Measurements from ENCODE around the gene COX7B2.

The COX7B2 gene

DNA sequence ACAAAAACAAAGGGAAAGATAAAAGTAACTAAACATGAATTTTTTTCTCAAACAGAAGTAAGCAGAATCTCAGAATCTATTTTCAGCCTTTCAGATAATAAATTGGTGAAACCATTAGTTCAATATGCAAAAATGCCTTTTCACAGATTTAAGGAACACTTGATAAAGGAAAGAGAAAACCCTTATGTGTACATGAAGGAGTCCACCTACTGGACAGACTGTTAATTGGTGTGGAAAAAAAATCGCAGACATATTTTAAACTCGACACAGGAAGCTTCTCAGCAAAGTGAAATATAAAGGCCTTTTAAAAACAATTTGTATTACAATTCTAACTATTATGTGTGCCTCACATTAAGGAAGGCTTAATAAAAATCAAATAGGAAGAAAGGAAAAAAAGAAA is 22.3 kb downstream of the COX7B2 start:
- peak in 1 of 2 experiments; percentile 16 for DNase-seq

DNA sequence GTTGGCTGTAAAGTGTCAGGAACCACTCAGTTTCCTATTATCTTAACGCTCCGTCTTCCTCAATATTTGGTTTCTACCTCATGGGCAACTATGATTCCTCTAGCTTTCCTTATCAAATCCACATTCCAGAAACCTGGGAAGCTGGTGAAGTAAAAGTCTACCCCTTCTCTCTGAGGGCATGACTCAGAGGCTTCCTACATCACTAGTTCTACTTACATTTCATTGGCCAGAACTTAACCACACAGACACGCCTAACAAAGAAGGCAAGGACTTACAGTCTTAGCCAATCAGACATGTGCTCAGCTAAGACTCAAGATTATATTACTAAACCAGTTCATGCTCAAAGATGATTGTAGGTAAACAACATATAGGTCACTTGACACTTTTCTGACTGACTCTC is 30.4 kb downstream of the COX7B2 start:
- no peak for DNase-seq

DNA sequence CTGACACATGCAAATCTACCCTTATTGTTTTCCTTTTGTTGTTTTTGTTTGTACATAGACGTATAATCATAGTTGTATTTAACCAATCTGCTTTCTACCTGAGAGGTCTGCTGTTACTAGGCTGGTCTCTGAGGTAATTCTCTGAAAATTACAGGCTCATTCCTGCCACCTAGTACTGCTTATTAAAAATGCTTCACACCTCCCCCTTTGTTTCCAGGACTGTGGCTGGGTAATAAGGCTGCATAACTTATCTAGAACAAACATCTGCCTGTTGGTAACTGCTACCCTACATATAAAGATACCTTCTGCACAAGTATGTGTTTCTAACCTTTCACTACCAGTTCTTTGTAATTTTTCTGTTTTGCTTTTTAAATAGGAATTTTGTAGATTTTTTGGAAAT is 34.2 kb downstream of the COX7B2 start:
- DNase-seq: peak; percentile 28 to 31

GRCh38 chr4:46870411-46870810 is 38.6 kb downstream of the COX7B2 start:
- no peak for DNase-seq

DNA sequence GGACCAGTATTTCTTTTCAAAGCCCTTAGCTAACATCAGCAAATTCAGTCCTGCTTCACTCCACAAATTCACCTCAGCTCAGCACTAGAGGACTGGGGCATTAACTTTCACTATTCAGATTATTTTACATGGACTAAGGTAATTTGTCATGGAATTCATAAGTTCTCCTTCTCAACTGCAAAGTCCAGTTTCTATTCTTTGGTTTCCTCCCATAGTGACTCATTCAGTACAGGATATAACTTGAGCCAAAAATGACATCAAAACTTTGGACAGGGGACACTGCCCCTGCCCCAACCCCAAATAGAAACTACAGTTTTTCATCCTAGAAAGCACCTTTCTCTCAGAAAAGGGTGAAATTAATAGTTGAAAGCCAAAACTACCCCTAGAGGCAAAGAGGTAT is 52.7 kb downstream of the COX7B2 start:
- no peak for DNase-seq

- DNase-seq: no peak
Measured at GRCh38 chr4:46852800-46853199, 56.2 kb downstream of the COX7B2 start.

GRCh38 chr4:46850026-46850425 is 59.0 kb downstream of the COX7B2 start:
- no peak for DNase-seq

DNA sequence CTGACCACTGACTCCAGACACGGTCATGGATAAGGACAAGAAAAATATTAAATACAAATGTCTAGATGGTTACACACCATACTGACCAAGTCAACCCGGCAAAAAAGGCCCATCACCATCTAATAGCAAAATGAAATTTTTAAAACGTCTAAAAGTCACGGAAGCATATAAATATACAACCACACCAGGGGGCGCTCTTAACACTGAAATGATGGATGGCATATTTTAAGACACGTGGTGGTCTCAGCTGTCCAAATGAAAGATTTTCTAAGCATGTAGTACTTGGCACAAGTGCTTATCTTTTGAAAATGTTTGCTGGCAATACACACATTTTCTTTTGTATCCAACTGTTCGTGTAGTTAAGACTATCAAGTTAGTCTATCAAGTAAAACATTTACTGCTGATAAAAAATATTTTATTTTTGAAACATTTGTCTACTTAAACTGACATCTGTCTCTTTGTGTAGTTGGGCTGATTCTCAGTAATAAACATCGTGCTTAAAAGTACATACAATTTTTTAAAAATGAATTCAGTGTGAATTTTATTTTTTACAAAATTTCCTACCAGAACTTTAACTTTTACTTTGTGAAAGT is 64.6 kb downstream of the COX7B2 start:
- DNase-seq: peak; percentile 26 to 81

DNA sequence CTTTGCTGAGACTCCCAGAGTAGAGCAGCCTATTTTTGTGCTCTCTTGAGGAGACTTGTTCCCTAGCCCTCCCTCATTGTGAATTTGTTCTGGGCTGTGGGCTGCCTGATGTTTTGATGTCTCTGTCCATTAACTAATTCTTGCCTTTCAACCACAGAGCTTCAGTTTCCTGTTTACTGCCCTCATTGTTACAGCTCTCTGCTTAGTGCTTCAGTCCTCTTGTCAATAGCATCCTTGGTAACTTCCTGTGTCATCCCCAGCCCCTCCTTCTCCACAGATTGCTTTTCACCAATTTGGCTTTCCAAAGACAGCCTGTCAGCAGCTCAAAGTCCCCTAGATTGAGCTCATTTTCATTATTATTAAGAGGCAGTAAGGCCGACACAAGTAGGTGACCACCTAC is 69.9 kb downstream of the COX7B2 start:
- DNase-seq: no peak

- no peak for DNase-seq
Measured at GRCh38 chr4:46837639-46838038, 71.4 kb downstream of the COX7B2 start.

GRCh38 chr4:46836584-46836983 is 72.5 kb downstream of the COX7B2 start:
- DNase-seq: no peak

GRCh38 chr4:46830971-46831454 is 78.0 kb downstream of the COX7B2 start:
- DNase-seq: no peak

GRCh38 chr4:46820154-46820553 is 88.9 kb downstream of the COX7B2 start:
- DNase-seq: no peak

- no peak for DNase-seq
Measured at GRCh38 chr4:46819095-46819494, 90.0 kb downstream of the COX7B2 start.

- DNase-seq: no peak
Measured at GRCh38 chr4:46818604-46819003, 90.4 kb downstream of the COX7B2 start.

DNA sequence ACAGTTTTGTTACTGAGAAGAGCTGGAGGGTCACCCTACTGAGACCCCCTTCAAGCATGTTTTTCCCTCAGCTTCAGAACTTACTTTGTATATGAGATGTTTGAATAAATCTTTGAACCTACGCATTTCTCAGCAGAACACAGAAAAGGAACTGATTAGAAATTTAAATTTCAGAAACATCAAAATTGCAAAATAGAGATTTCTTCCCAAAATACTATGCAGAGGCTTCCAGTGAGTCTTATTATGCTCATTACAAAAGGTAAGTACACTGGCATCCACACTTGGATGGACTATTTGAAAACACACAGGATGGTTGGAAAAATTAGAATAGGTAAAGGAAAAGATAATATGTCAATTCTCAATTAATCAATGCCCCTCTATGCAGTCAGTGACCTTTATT is 91.2 kb downstream of the COX7B2 start:
- no peak for DNase-seq

GRCh38 chr4:46804781-46805413 is 104.1 kb downstream of the COX7B2 start:
- no peak for DNase-seq

DNA sequence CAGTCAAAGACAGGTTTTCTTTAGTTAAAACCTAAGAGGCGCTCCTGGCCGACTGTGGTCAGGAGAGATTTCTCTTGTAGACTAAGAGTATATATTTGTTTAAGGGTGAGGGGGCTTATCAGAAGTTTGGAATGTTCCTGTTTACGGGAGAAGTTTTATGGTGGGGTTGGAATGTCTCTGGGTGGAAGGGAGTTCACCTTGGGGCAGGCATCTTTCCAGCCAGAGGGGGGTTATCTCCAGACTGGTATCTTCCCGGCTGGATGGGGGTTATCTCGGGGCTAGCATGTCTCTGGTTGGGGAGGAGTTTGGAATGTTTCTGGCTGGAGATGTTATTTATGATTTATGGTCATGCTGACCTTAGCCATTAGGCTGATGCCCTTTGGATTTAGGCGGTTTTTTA is 116.0 kb downstream of the COX7B2 start:
- no peak for DNase-seq

- no peak for DNase-seq
Measured at GRCh38 chr4:46781434-46782092, 127.5 kb downstream of the COX7B2 start.

DNA sequence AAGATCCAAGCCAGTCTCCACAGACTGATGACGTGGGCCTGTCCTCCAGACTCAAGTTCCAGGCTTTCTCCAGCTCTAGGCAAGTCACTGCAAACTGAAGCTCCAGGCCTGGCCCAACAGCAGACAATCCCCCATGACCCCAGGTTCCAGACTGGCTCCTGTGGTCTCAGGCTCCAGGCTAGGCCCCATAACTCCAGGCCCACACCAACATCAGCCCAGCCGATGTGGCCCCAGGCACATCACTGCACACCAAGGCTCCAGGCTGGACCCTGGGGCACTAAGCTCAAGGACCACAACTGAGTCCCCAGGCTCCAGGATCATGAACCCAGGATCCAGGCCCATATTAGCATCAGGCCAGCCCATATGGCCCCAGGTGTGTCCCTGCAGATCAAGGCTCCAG is 143.6 kb downstream of the COX7B2 start:
- no peak for DNase-seq

DNA sequence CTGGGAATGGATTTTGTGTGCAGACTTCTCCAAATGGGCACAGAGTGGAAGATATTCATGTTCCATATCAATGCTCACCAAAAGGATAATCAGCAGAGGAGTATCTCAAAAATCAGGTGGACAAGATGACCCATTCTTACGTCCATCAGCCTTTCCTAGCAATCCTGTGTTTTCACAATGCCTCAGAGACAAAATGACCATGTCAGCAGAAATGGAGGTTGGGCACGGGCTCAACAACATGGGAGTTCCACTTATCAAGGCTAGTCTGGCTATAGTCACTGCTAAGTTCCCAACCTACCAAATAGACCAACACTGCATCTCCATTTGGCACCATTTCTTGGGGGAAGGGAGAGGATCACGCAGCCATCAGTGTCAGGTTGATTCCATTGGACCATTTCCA is 179.0 kb downstream of the COX7B2 start:
- no peak for DNase-seq

GRCh38 chr4:46720055-46720454 is 189.0 kb downstream of the COX7B2 start:
- no peak for DNase-seq

- DNase-seq: no peak
Measured at GRCh38 chr4:46717950-46718349, 191.1 kb downstream of the COX7B2 start.

GRCh38 chr4:46715468-46715867 is 193.6 kb downstream of the COX7B2 start:
- no peak for DNase-seq

Data from NCI-H526 (cell line).